GM12891 (cell line): ENCODE results near the gene SIK2.

Experiments used
- PAX5 ChIP-seq: IDR thresholded peaks from 2 replicates; pipeline ENCODE4 v1.6.1; 2011; ENCODE audit warnings: low read length, moderate library complexity, mild to moderate bottlenecking; ENCODE audit not compliant: insufficient read depth, severe bottlenecking
- POLR2A ChIP-seq: IDR thresholded peaks from 2 replicates; pipeline ENCODE4 v1.6.1; 2011; ENCODE audit warnings: low read depth, low read length, control low read depth
- POLR2AphosphoS5 ChIP-seq: IDR thresholded peaks from 2 replicates; pipeline ENCODE4 v1.6.1; 2011; ENCODE audit warnings: low read depth, low read length, control low read depth
- POU2F2 ChIP-seq: IDR thresholded peaks from 2 replicates; pipeline ENCODE4 v1.6.1; 2011; ENCODE audit warnings: low read depth, mild to moderate bottlenecking, control low read depth, low read length, moderate library complexity
- TAF1 ChIP-seq: IDR thresholded peaks from 2 replicates; pipeline ENCODE4 v1.6.1; 2011; ENCODE audit warnings: low read depth, low read length, control low read depth

GRCh38 chr11:111696556-111696955 is 94.3 kb downstream of the SIK2 start:
- TF ChIP-seq POLR2A (no peak), POU2F2 (no peak), POLR2AphosphoS5 (no peak), PAX5 (no peak), TAF1 (no peak)
